Liver (tissue), 3 donors: ENCODE results near the gene SLC22A8.

Experiments used
- FOXA1 ChIP-seq: IDR thresholded peaks from 2 replicates; pipeline ENCODE4 v1.6.1; 2016; ENCODE audit warnings: antibody characterized with exemption
- HNF4G ChIP-seq: IDR thresholded peaks from 2 replicates; pipeline ENCODE4 v1.6.1; 2016; ENCODE audit warnings: antibody characterized with exemption
- RAD21 ChIP-seq, 2 donors: IDR thresholded peaks; 2 replicates each; pipeline ENCODE4 v1.6.1; 2016; ENCODE audit warnings: antibody characterized with exemption in 2 of 2, mild to moderate bottlenecking in 2 of 2
- TF ChIP-seq, protein P1 (sequence below): fragments of 150-350 bp; IDR thresholded peaks from 2 replicates; pipeline ENCODE4 v1.5.1; 2017; ENCODE audit warnings: improper control_type of control experiment, low read depth, low read length; ENCODE audit not compliant: missing input control
- TF ChIP-seq, protein P2 (sequence below): IDR thresholded peaks from 2 replicates; pipeline ENCODE4 v1.6.1; 2016; ENCODE audit warnings: antibody characterized with exemption
- TF ChIP-seq, protein P3 (sequence below): IDR thresholded peaks from 2 replicates; pipeline ENCODE4 v1.6.1; 2016; ENCODE audit warnings: antibody characterized with exemption, mild to moderate bottlenecking
- donor health status: healthy.
- donor health status: healthy.

DNA sequence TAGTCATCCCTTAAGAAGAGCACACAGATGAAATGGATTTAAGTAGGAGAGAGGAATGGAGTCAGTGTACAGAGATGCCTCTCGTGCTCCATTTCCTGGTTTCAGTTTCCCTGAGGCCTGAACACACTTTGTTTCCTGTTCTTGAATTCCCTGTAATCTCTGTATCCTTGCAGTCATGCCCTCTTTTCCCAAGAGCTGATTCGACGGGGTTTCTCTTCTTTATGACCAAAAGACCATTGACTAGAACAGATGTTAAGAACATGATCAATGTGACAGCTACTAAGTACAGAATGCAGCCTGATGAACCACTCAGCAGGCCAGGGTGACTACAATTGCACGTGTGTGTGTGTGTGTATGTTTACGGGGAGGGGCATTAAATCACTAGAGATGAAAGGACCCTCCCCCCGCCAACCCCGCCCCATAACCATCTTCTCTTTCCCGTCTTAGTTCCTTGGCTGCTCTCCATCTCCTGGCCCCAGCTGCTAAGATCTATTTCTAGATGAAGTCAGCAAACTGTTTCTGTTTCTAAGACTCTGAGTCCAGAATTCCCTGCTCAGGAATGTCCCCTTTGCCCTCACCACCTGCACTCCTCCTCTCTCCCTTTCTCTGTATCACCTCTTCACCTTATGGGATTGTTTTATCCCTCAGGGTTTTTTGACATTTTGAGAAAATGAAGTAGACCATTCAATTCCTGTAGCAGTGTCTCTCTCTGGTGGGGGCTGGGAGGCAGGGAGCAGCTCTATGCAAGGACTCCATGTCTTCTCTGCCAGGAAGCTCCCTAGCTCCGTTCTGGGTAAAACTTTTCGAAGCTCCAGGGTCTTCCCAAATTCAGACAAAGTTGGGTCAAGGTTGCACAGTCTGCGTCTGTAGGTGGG is 56.9 kb downstream of the SLC22A8 start:
- TF ChIP-seq, protein P1, sequence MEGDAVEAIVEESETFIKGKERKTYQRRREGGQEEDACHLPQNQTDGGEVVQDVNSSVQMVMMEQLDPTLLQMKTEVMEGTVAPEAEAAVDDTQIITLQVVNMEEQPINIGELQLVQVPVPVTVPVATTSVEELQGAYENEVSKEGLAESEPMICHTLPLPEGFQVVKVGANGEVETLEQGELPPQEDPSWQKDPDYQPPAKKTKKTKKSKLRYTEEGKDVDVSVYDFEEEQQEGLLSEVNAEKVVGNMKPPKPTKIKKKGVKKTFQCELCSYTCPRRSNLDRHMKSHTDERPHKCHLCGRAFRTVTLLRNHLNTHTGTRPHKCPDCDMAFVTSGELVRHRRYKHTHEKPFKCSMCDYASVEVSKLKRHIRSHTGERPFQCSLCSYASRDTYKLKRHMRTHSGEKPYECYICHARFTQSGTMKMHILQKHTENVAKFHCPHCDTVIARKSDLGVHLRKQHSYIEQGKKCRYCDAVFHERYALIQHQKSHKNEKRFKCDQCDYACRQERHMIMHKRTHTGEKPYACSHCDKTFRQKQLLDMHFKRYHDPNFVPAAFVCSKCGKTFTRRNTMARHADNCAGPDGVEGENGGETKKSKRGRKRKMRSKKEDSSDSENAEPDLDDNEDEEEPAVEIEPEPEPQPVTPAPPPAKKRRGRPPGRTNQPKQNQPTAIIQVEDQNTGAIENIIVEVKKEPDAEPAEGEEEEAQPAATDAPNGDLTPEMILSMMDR = no peak
- TF ChIP-seq, protein P2, sequence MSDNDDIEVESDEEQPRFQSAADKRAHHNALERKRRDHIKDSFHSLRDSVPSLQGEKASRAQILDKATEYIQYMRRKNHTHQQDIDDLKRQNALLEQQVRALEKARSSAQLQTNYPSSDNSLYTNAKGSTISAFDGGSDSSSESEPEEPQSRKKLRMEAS = no peak
- TF ChIP-seq FOXA1 (no peak), RAD21 (IDR thresholded peaks at IDR 0.05) (no peak), HNF4G (no peak)
- TF ChIP-seq, protein P3, sequence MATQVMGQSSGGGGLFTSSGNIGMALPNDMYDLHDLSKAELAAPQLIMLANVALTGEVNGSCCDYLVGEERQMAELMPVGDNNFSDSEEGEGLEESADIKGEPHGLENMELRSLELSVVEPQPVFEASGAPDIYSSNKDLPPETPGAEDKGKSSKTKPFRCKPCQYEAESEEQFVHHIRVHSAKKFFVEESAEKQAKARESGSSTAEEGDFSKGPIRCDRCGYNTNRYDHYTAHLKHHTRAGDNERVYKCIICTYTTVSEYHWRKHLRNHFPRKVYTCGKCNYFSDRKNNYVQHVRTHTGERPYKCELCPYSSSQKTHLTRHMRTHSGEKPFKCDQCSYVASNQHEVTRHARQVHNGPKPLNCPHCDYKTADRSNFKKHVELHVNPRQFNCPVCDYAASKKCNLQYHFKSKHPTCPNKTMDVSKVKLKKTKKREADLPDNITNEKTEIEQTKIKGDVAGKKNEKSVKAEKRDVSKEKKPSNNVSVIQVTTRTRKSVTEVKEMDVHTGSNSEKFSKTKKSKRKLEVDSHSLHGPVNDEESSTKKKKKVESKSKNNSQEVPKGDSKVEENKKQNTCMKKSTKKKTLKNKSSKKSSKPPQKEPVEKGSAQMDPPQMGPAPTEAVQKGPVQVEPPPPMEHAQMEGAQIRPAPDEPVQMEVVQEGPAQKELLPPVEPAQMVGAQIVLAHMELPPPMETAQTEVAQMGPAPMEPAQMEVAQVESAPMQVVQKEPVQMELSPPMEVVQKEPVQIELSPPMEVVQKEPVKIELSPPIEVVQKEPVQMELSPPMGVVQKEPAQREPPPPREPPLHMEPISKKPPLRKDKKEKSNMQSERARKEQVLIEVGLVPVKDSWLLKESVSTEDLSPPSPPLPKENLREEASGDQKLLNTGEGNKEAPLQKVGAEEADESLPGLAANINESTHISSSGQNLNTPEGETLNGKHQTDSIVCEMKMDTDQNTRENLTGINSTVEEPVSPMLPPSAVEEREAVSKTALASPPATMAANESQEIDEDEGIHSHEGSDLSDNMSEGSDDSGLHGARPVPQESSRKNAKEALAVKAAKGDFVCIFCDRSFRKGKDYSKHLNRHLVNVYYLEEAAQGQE = no peak
